Prostate gland (tissue), 2 donors: ENCODE measurements around the gene RNF224.

Experiments
- POLR2A ChIP-seq: fragments of 450-650 bp; IDR thresholded peaks from one replicate; pipeline ENCODE4 v1.6.1; 2016; ENCODE audit warnings: antibody characterized with exemption, mild to moderate bottlenecking
- TF ChIP-seq, protein P1 (sequence below), 4 experiments: fragments of 200-600 bp in 2 of 4; fragments of 450-650 bp in 2 of 4; sonication (generic) in 2 of 4; IDR thresholded peaks; 1 replicate in 3 of 4; 2 replicates in 1 of 4; pipeline ENCODE4 v1.5.1; 2016 to 2019; ENCODE audit warnings: antibody characterized with exemption in 4 of 4, mild to moderate bottlenecking in 2 of 4, moderate library complexity in 2 of 4

DNA sequence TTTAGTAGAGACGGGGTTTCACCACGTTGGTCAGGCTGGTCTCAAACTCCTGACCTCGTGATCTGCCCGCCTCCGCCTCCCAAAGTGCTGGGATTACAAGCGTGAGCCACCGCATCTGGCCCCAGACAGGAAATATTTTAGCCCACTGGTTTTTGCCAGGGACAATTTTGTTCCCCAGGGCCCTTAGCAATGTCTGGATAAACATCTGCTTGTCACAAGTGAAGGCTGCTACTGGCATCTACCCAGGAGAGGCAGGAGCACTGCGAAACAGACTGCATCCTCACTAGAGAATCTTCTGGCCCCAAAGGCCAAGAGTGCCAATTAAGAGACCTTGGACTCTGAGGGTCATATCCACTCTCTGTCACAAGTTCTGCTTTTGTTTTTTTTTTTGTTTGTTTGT is 24.3 kb upstream of the RNF224 start:
- TF ChIP-seq, protein P1, sequence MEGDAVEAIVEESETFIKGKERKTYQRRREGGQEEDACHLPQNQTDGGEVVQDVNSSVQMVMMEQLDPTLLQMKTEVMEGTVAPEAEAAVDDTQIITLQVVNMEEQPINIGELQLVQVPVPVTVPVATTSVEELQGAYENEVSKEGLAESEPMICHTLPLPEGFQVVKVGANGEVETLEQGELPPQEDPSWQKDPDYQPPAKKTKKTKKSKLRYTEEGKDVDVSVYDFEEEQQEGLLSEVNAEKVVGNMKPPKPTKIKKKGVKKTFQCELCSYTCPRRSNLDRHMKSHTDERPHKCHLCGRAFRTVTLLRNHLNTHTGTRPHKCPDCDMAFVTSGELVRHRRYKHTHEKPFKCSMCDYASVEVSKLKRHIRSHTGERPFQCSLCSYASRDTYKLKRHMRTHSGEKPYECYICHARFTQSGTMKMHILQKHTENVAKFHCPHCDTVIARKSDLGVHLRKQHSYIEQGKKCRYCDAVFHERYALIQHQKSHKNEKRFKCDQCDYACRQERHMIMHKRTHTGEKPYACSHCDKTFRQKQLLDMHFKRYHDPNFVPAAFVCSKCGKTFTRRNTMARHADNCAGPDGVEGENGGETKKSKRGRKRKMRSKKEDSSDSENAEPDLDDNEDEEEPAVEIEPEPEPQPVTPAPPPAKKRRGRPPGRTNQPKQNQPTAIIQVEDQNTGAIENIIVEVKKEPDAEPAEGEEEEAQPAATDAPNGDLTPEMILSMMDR (IDR thresholded peaks at IDR 0.05), result no peak
- TF ChIP-seq POLR2A, result no peak
